NCI-H82 treated with DMSO at 0.1 percent for 48 hours (cell line): ENCODE measurements around the gene ATG12.
"Not testable (repeated sequence)": the region's sequence is repeated elsewhere in the genome, so short reads cannot be mapped to it uniquely, and the experiment has no call there.

Experiments used
- DNase-seq: peaks from one replicate; lab custom pipeline; 2025; ENCODE audit not compliant: unreplicated experiment; lab: John Stamatoyannopoulos, UW

ATG12 gene

GRCh38 chr5:115809946-115810345 lies 31.4 kb downstream of the ATG12 start:
- no peak for DNase-seq

GRCh38 chr5:115808066-115808465 lies 33.3 kb downstream of the ATG12 start:
- not testable (repeated sequence) for DNase-seq

- DNase-seq, result no peak
Observed at GRCh38 chr5:115807654-115808052, 33.7 kb downstream of the ATG12 start.

GRCh38 chr5:115806986-115807653 lies 34.2 kb downstream of the ATG12 start:
- DNase-seq, result no peak

- DNase-seq, result no peak
Observed at GRCh38 chr5:115801984-115802383, 39.4 kb downstream of the ATG12 start.

- DNase-seq, result no peak
Observed at GRCh38 chr5:115801152-115801551, 40.2 kb downstream of the ATG12 start.

GRCh38 chr5:115800108-115800507 lies 41.3 kb downstream of the ATG12 start:
- DNase-seq, result no peak

GRCh38 chr5:115798252-115798651 lies 43.1 kb downstream of the ATG12 start:
- DNase-seq, result no peak

GRCh38 chr5:115796656-115797055 lies 44.7 kb downstream of the ATG12 start:
- no peak for DNase-seq

GRCh38 chr5:115795700-115796099 lies 45.7 kb downstream of the ATG12 start:
- no peak for DNase-seq

- no peak for DNase-seq
Observed at GRCh38 chr5:115788440-115788839, 52.9 kb downstream of the ATG12 start.

GRCh38 chr5:115787426-115787825 lies 53.9 kb downstream of the ATG12 start:
- DNase-seq, result no peak

GRCh38 chr5:115785381-115786065 lies 55.8 kb downstream of the ATG12 start:
- DNase-seq, result peak; percentile 13

- no peak for DNase-seq
Observed at GRCh38 chr5:115778417-115778816, 62.9 kb downstream of the ATG12 start.
